ENCODE data around the gene EXOC6B. TPM values are rescaled to one million over a fixed set of nuclear protein-coding genes. Genes with fewer than 3 reads are reported as not detected.
"Not testable (repeated sequence)": the region's sequence is repeated elsewhere in the genome, so short reads cannot be mapped to it uniquely, and the experiment has no call there.

Gene EXOC6B
- total RNA-seq, 3 donors from 2014 or later = 6.5 to 7.3 (median 6.8) TPM

GRCh38 chr2:72583376-72583775 lies 242.5 kb downstream of the EXOC6B start:
- H3K4me3 Mint-ChIP-seq = no peak overlapping the region
- H3K27me3 Mint-ChIP-seq (ENCODE audit: low read depth) = no peaks in the 10 kb centered on the region
- H3K9me3 Mint-ChIP-seq = no peaks in the 10 kb centered on the region
- no peak for DNase-seq
- ATAC-seq = no peak
- peaks cover 3% of the 10 kb centered on the region for H3K4me1 Mint-ChIP-seq (ENCODE audit: low read depth)
- no peaks in the 10 kb centered on the region for H3K36me3 Mint-ChIP-seq (ENCODE audit: insufficient read depth)

GRCh38 chr2:72581560-72582181 lies 244.2 kb downstream of the EXOC6B start:
- ATAC-seq = no peak
- H3K36me3 Mint-ChIP-seq (ENCODE audit: insufficient read depth) = no peaks in the 10 kb centered on the region
- H3K9me3 Mint-ChIP-seq = no peaks in the 10 kb centered on the region
- peaks cover 3% of the 10 kb centered on the region for H3K4me1 Mint-ChIP-seq (ENCODE audit: low read depth)
- no peak overlapping the region for H3K4me3 Mint-ChIP-seq
- DNase-seq = no peak
- no peaks in the 10 kb centered on the region for H3K27me3 Mint-ChIP-seq (ENCODE audit: low read depth)

GRCh38 chr2:72579591-72580180 lies 246.1 kb downstream of the EXOC6B start:
- no peaks in the 10 kb centered on the region for H3K27me3 Mint-ChIP-seq (ENCODE audit: low read depth)
- H3K4me1 Mint-ChIP-seq (ENCODE audit: low read depth) = peaks cover under 1% of the 10 kb centered on the region
- no peak for ATAC-seq
- H3K9me3 Mint-ChIP-seq = no peaks in the 10 kb centered on the region
- no peak for DNase-seq
- no peak overlapping the region for H3K4me3 Mint-ChIP-seq
- no peaks in the 10 kb centered on the region for H3K36me3 Mint-ChIP-seq (ENCODE audit: insufficient read depth)

- no peak overlapping the region for H3K4me3 Mint-ChIP-seq
- no peaks in the 10 kb centered on the region for H3K4me1 Mint-ChIP-seq (ENCODE audit: low read depth)
- no peaks in the 10 kb centered on the region for H3K9me3 Mint-ChIP-seq
- DNase-seq (no peak), ATAC-seq (no peak)
- H3K36me3 Mint-ChIP-seq (ENCODE audit: insufficient read depth) = peaks cover 1% of the 10 kb centered on the region
- no peaks in the 10 kb centered on the region for H3K27me3 Mint-ChIP-seq (ENCODE audit: low read depth)
These were observed 249.0 kb downstream of the EXOC6B start for GRCh38 chr2:72576861-72577260.

GRCh38 chr2:72576459-72576858 lies 249.4 kb downstream of the EXOC6B start:
- Mint-ChIP-seq H3K27me3 (ENCODE audit: low read depth) (no peaks in the 10 kb centered on the region), H3K9me3 (no peaks in the 10 kb centered on the region), H3K36me3 (ENCODE audit: insufficient read depth) (peaks cover 1% of the 10 kb centered on the region), H3K4me3 (no peak overlapping the region), H3K4me1 (ENCODE audit: low read depth) (no peaks in the 10 kb centered on the region)
- ATAC-seq (no peak), DNase-seq (no peak)

- no peak overlapping the region for H3K4me3 Mint-ChIP-seq
- DNase-seq (no peak), ATAC-seq (no peak)
- H3K27me3 Mint-ChIP-seq (ENCODE audit: low read depth) = no peaks in the 10 kb centered on the region
- H3K9me3 Mint-ChIP-seq = no peaks in the 10 kb centered on the region
- no peaks in the 10 kb centered on the region for H3K4me1 Mint-ChIP-seq (ENCODE audit: low read depth)
- peaks cover 1% of the 10 kb centered on the region for H3K36me3 Mint-ChIP-seq (ENCODE audit: insufficient read depth)
These were observed 250.9 kb downstream of the EXOC6B start for GRCh38 chr2:72574886-72575285.

GRCh38 chr2:72573232-72573631 lies 252.6 kb downstream of the EXOC6B start:
- Mint-ChIP-seq H3K36me3 (ENCODE audit: insufficient read depth) (peaks cover 1% of the 10 kb centered on the region), H3K4me3 (no peak overlapping the region), H3K9me3 (no peaks in the 10 kb centered on the region), H3K27me3 (ENCODE audit: low read depth) (no peaks in the 10 kb centered on the region), H3K4me1 (ENCODE audit: low read depth) (no peaks in the 10 kb centered on the region)
- DNase-seq (no peak), ATAC-seq (no peak)

GRCh38 chr2:72572501-72572900 lies 253.3 kb downstream of the EXOC6B start:
- Mint-ChIP-seq H3K9me3 (no peaks in the 10 kb centered on the region), H3K4me3 (no peak overlapping the region), H3K4me1 (ENCODE audit: low read depth) (no peaks in the 10 kb centered on the region), H3K36me3 (ENCODE audit: insufficient read depth) (peaks cover 3% of the 10 kb centered on the region), H3K27me3 (ENCODE audit: low read depth) (no peaks in the 10 kb centered on the region)
- DNase-seq (no peak), ATAC-seq (no peak)

- H3K27me3 Mint-ChIP-seq (ENCODE audit: low read depth) = no peaks in the 10 kb centered on the region
- ATAC-seq (no peak), DNase-seq (no peak)
- no peaks in the 10 kb centered on the region for H3K4me1 Mint-ChIP-seq (ENCODE audit: low read depth)
- no peak overlapping the region for H3K4me3 Mint-ChIP-seq
- H3K9me3 Mint-ChIP-seq = no peaks in the 10 kb centered on the region
- H3K36me3 Mint-ChIP-seq (ENCODE audit: insufficient read depth) = peaks cover 5% of the 10 kb centered on the region
These were observed 255.4 kb downstream of the EXOC6B start for GRCh38 chr2:72570413-72570812.

GRCh38 chr2:72562451-72563153 lies 263.2 kb downstream of the EXOC6B start:
- H3K4me3 Mint-ChIP-seq = no peak overlapping the region
- H3K4me1 Mint-ChIP-seq (ENCODE audit: low read depth) = peaks cover 10% of the 10 kb centered on the region
- H3K9me3 Mint-ChIP-seq = no peaks in the 10 kb centered on the region
- H3K27me3 Mint-ChIP-seq (ENCODE audit: low read depth) = no peaks in the 10 kb centered on the region
- ATAC-seq (no peak), DNase-seq (no peak)
- H3K36me3 Mint-ChIP-seq (ENCODE audit: insufficient read depth) = peaks cover 14% of the 10 kb centered on the region

GRCh38 chr2:72561621-72562318 lies 264.1 kb downstream of the EXOC6B start:
- Mint-ChIP-seq H3K4me1 (ENCODE audit: low read depth) (peaks cover 10% of the 10 kb centered on the region), H3K4me3 (no peak overlapping the region), H3K27me3 (ENCODE audit: low read depth) (no peaks in the 10 kb centered on the region), H3K36me3 (ENCODE audit: insufficient read depth) (peaks cover 15% of the 10 kb centered on the region), H3K9me3 (no peaks in the 10 kb centered on the region)
- DNase-seq = no peak
- ATAC-seq = no peak

GRCh38 chr2:72555943-72556342 lies 269.9 kb downstream of the EXOC6B start:
- DNase-seq (no peak), ATAC-seq (no peak)
- Mint-ChIP-seq H3K4me3 (no peak overlapping the region), H3K9me3 (no peaks in the 10 kb centered on the region), H3K27me3 (ENCODE audit: low read depth) (no peaks in the 10 kb centered on the region), H3K4me1 (ENCODE audit: low read depth) (no peaks in the 10 kb centered on the region), H3K36me3 (ENCODE audit: insufficient read depth) (peaks cover 18% of the 10 kb centered on the region)

- H3K36me3 Mint-ChIP-seq (ENCODE audit: insufficient read depth) = peaks cover 18% of the 10 kb centered on the region
- not testable (repeated sequence) for H3K4me1 Mint-ChIP-seq (ENCODE audit: low read depth); DNase-seq
These were observed 270.5 kb downstream of the EXOC6B start for GRCh38 chr2:72555363-72555762.

GRCh38 chr2:72554910-72555309 lies 270.9 kb downstream of the EXOC6B start:
- not testable (repeated sequence) for ATAC-seq, DNase-seq, H3K4me3 Mint-ChIP-seq

More at GRCh38 chr2:72555363-72555762, 270.5 kb downstream of the EXOC6B start:
- not testable (repeated sequence) for ATAC-seq; H3K9me3 Mint-ChIP-seq; H3K4me3 Mint-ChIP-seq; H3K27me3 Mint-ChIP-seq (ENCODE audit: low read depth)

More at GRCh38 chr2:72554910-72555309, 270.9 kb downstream of the EXOC6B start:
- H3K9me3 Mint-ChIP-seq; H3K27me3 Mint-ChIP-seq (ENCODE audit: low read depth); H3K4me1 Mint-ChIP-seq (ENCODE audit: low read depth): not testable (repeated sequence)
- peaks cover 18% of the 10 kb centered on the region for H3K36me3 Mint-ChIP-seq (ENCODE audit: insufficient read depth)

Data from activated T-cell treated with anti-CD3 and anti-CD28 coated beads, Interleukin-2, amount 50 U/mL, for 4 hours (primary cell).